ENCODE data around the gene LPIN1. TPM values are rescaled to one million over a fixed set of nuclear protein-coding genes. Genes with fewer than 3 reads are reported as not detected.

LPIN1 gene
- total and polyA plus RNA-seq, 4 donors: 4.4 to 54.0 (median 23.0) TPM

- Histone ChIP-seq H3K36me3 (ENCODE audit: control insufficient read depth in 1 of 2, insufficient read depth in 2 of 2, low read length in 1 of 2) (peaks cover 0 to 12% of the 10 kb centered on the region in 2 donors), H3K27me3 (ENCODE audit: control insufficient read depth in 1 of 2, insufficient read depth in 2 of 2, low read length in 1 of 2) (no peaks in the 10 kb centered on the region), H3K4me1 (ENCODE audit: control insufficient read depth in 1 of 2, insufficient read depth in 2 of 2, low read length in 2 of 2) (no peaks in the 10 kb centered on the region), H3K9me3 (ENCODE audit: control insufficient read depth, low read length) (no peaks in the 10 kb centered on the region), H3K4me3 (ENCODE audit: low read length in 2 of 2) (no peak overlapping the region), H3K27ac (ENCODE audit: low read depth in 1 of 2, low read length in 2 of 2) (no peak overlapping the region)
- no peak for ATAC-seq (ENCODE audit: low FRiP score)
- intact Hi-C loops (cut with DNase I): no loop called here
- no peak for DNase-seq
- WGBS, 2 donors: 91 to 92% methylated on average over 9 of the region's 9 CpGs
Observed at GRCh38 chr2:11787991-11788390, 41.6 kb downstream of the LPIN1 start.

DNA sequence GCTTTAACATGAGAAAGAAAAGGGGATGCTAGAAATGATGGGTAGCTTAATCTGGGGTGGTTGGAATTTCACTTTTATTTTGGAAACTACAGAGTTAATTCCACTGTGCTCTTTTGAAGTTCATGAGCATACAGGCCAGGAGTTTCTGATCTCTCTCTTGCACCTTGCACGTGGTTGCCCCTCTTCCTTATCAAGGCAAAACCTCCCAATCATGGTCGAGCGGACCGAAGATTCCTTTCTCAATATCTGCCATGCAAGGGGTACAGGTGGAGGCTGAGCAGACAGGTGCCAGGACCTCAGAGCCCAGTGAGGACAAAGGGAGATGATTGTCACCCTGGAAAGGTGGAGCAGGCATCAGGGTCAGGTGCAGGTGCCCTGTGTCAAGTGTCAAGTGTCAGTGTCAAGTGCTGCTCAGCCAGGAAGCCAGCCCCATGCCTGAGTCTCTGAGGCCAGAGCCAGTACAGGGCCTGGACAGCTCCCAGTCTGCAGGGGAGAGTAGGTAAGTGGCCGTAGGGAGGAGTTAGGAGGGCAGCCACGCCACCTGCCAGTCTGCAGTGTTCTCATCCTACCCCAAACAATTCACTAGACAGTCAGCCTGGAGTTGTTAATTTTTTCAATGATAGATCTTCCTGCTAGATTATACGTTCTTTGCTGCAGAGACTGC, 42.2 kb downstream of the LPIN1 start:
- Histone ChIP-seq H3K4me3 (ENCODE audit: low read length in 2 of 2) (no peak overlapping the region), H3K9me3 (ENCODE audit: control insufficient read depth, low read length) (no peaks in the 10 kb centered on the region), H3K36me3 (ENCODE audit: control insufficient read depth in 1 of 2, insufficient read depth in 2 of 2, low read length in 1 of 2) (peaks cover 3 to 14% of the 10 kb centered on the region in 2 donors), H3K27me3 (ENCODE audit: control insufficient read depth in 1 of 2, insufficient read depth in 2 of 2, low read length in 1 of 2) (no peaks in the 10 kb centered on the region), H3K27ac (ENCODE audit: low read depth in 1 of 2, low read length in 2 of 2) (no peak overlapping the region), H3K4me1 (ENCODE audit: control insufficient read depth in 1 of 2, insufficient read depth in 2 of 2, low read length in 2 of 2) (no peaks in the 10 kb centered on the region)
- DNase-seq (no peak), ATAC-seq (ENCODE audit: low FRiP score) (no peak)
- intact Hi-C loops (cut with DNase I): no loop called here
- WGBS, 2 donors: 89 to 94% methylated on average over 7 of the region's 7 CpGs

- Histone ChIP-seq H3K27me3 (ENCODE audit: control insufficient read depth in 1 of 2, insufficient read depth in 2 of 2, low read length in 1 of 2) (no peaks in the 10 kb centered on the region), H3K9me3 (ENCODE audit: control insufficient read depth, low read length) (no peaks in the 10 kb centered on the region), H3K4me3 (ENCODE audit: low read length in 2 of 2) (no peak overlapping the region), H3K4me1 (ENCODE audit: control insufficient read depth in 1 of 2, insufficient read depth in 2 of 2, low read length in 2 of 2) (no peaks in the 10 kb centered on the region), H3K27ac (ENCODE audit: low read depth in 1 of 2, low read length in 2 of 2) (no peak overlapping the region), H3K36me3 (ENCODE audit: control insufficient read depth in 1 of 2, insufficient read depth in 2 of 2, low read length in 1 of 2) (peaks cover 3 to 14% of the 10 kb centered on the region in 2 donors)
- ATAC-seq (ENCODE audit: low FRiP score) (no peak), DNase-seq (no peak)
- intact Hi-C loops (cut with DNase I): no loop called here
- 96% methylated on average over 13 of the region's 13 CpGs for WGBS, 2 donors
Observed at GRCh38 chr2:11789243-11789642, 42.8 kb downstream of the LPIN1 start.

DNA sequence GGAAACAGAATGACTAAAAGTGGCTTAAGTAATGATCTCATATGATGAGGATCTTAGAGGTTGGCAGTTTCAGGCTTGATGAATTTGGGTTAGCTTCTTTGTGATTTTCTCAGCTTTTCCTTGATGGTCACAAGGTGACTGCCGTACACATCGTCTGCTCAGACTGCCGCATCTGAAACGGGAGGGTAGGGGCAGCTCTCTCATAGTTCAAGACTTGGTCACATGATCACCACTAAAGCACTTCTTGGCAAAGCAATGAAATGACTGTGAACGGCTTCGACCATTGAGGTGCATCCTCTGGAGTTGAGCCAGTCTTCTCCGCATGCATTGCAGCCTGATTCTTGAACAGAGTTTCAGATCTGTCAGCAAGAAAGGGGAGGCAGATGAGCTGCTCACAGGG, 43.8 kb downstream of the LPIN1 start:
- DNase-seq: no peak
- H3K36me3 ChIP-seq (ENCODE audit: control insufficient read depth in 1 of 2, insufficient read depth in 2 of 2, low read length in 1 of 2): peaks cover 3 to 18% of the 10 kb centered on the region in 2 donors
- 81 to 90% methylated on average over 7 of the region's 7 CpGs for WGBS, 2 donors
- no peak for ATAC-seq (ENCODE audit: low FRiP score)
- no peaks in the 10 kb centered on the region for H3K4me1 ChIP-seq (ENCODE audit: control insufficient read depth in 1 of 2, insufficient read depth in 2 of 2, low read length in 2 of 2)
- H3K27ac ChIP-seq (ENCODE audit: low read depth in 1 of 2, low read length in 2 of 2): no peak overlapping the region
- H3K9me3 ChIP-seq (ENCODE audit: control insufficient read depth, low read length): no peaks in the 10 kb centered on the region
- intact Hi-C loops (cut with DNase I): no loop called here
- no peak overlapping the region for H3K4me3 ChIP-seq (ENCODE audit: low read length in 2 of 2)
- H3K27me3 ChIP-seq (ENCODE audit: control insufficient read depth in 1 of 2, insufficient read depth in 2 of 2, low read length in 1 of 2): no peaks in the 10 kb centered on the region

GRCh38 chr2:11795590-11795989, 49.2 kb downstream of the LPIN1 start:
- WGBS, 2 donors: 92 to 93% methylated on average over 2 of the region's 2 CpGs
- no peaks in the 10 kb centered on the region for H3K4me1 ChIP-seq (ENCODE audit: control insufficient read depth in 1 of 2, insufficient read depth in 2 of 2, low read length in 2 of 2)
- H3K36me3 ChIP-seq (ENCODE audit: control insufficient read depth in 1 of 2, insufficient read depth in 2 of 2, low read length in 1 of 2): peaks cover 8 to 20% of the 10 kb centered on the region in 2 donors
- H3K9me3 ChIP-seq (ENCODE audit: control insufficient read depth, low read length): no peaks in the 10 kb centered on the region
- DNase-seq (no peak), ATAC-seq (ENCODE audit: low FRiP score) (no peak)
- no peaks in the 10 kb centered on the region for H3K27me3 ChIP-seq (ENCODE audit: control insufficient read depth in 1 of 2, insufficient read depth in 2 of 2, low read length in 1 of 2)
- H3K27ac ChIP-seq (ENCODE audit: low read depth in 1 of 2, low read length in 2 of 2): no peak overlapping the region
- intact Hi-C loops (cut with DNase I): no loop called here
- H3K4me3 ChIP-seq (ENCODE audit: low read length in 2 of 2): no peak overlapping the region

DNA sequence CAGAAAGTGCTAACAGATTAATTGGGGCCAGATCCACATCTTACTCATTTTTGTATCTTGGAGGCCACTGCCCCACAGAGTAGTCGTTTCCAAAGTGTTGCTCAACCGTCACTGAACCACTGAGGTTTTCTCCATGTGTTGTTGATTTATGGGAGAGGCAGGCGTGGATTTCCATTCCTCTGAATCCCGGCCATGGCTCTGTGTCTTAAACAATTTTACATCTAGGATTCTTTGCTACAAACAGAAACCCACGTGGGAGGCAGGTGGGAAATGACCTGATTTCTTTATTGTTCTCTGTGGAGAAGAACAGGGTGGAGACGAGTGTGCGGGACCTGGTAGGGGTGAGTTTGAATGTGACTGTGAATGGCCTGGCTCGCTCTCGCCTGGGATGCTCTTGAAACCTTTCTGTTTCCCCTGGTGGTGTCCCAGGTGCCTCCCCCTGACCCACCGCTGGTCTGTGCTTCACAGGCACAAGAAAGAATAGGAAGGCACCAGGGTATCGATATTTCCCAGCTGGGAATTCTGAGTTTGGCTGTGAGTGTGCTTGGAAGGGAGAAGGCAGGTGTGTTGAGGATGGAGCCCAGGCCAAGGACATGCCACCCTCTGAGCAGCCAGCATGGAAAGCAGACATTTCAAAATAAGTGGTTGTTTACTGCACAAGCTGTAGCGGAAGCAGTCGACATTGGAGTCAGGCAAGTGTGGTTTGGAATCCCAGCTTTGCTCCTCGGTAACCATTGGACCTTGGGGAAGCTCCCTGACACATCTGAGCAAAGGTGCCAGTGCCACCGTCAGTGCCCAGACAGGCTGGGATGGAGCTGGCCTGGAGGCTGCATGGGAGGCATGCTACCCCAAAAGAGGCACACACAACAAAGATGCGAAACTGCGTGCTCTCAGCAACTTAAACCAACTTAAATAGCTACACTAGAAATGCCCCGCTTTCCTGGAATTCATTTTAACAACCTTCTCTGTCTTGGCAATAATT, 50.0 kb downstream of the LPIN1 start:
- 89 to 90% methylated on average over 18 of the region's 18 CpGs for WGBS, 2 donors
- Histone ChIP-seq H3K4me1 (ENCODE audit: control insufficient read depth in 1 of 2, insufficient read depth in 2 of 2, low read length in 2 of 2) (no peaks in the 10 kb centered on the region), H3K9me3 (ENCODE audit: control insufficient read depth, low read length) (no peaks in the 10 kb centered on the region), H3K4me3 (ENCODE audit: low read length in 2 of 2) (no peak overlapping the region), H3K27ac (ENCODE audit: low read depth in 1 of 2, low read length in 2 of 2) (no peak overlapping the region), H3K27me3 (ENCODE audit: control insufficient read depth in 1 of 2, insufficient read depth in 2 of 2, low read length in 1 of 2) (no peaks in the 10 kb centered on the region), H3K36me3 (ENCODE audit: control insufficient read depth in 1 of 2, insufficient read depth in 2 of 2, low read length in 1 of 2) (peaks cover 8 to 20% of the 10 kb centered on the region in 2 donors)
- ATAC-seq (ENCODE audit: low FRiP score) (peak; percentile 63), DNase-seq (no peak)
- intact Hi-C loops (cut with DNase I): no loop called here

DNA sequence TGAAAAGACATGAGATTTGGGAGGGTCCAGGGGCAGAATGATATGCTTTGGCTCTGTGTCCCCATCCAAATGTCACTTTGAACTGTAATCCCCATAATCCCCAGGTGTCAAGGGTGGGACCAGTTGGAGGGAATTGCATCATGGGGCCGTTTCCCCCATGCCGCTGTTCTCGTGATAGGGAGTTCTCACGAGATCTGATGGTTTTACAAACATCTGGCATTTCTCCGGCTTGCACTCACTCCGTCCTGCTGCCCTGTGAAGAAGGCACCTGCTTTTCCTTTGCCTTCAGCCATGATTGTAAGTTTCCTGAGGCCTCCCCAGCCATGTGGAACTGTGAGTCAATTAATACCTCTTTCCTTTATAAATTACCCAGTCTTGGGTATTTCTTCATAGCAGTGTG, 51.4 kb downstream of the LPIN1 start:
- no peaks in the 10 kb centered on the region for H3K9me3 ChIP-seq (ENCODE audit: control insufficient read depth, low read length)
- intact Hi-C loops (cut with DNase I): no loop called here
- no peak for DNase-seq
- no peak overlapping the region for H3K4me3 ChIP-seq (ENCODE audit: low read length in 2 of 2)
- ATAC-seq (ENCODE audit: low FRiP score): no peak
- 90 to 91% methylated on average over 6 of the region's 6 CpGs for WGBS, 2 donors
- peaks cover 8 to 19% of the 10 kb centered on the region in 2 donors for H3K36me3 ChIP-seq (ENCODE audit: control insufficient read depth in 1 of 2, insufficient read depth in 2 of 2, low read length in 1 of 2)
- no peaks in the 10 kb centered on the region for H3K4me1 ChIP-seq (ENCODE audit: control insufficient read depth in 1 of 2, insufficient read depth in 2 of 2, low read length in 2 of 2)
- no peaks in the 10 kb centered on the region for H3K27me3 ChIP-seq (ENCODE audit: control insufficient read depth in 1 of 2, insufficient read depth in 2 of 2, low read length in 1 of 2)
- H3K27ac ChIP-seq (ENCODE audit: low read depth in 1 of 2, low read length in 2 of 2): no peak overlapping the region

DNA sequence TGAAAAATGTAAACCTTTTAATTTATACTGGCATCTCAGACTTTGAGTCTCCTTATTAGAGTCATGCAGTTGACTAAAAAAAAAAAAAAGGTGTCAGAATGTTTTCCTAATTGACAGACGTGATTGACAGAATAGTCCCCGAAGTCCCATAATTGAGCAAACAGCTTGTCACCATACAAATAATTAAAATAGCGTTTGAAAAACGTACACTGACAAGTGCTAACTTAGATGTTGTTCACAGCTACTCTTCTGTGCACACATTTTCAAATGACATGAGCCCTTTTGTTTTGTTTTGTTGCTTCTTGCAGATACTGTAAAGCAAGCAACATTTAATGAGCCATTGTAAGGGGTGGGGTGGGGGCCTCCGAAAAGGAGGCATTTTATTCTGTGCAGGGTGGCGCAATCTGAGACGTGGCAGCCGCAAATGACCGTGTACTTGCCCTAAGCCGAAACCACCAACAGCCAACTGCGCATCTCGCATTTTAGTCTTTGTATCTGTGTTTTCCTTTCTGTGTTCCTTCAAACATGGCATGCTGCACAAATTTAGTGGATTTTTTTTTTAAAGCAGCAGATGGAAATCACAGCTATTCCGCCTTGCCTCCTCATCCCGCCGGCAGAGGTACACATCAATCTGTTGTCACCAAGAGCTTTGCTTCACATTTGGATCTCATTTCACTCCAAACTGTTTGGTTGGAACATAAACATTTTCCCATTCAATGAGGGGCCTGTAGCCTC, 52.4 kb downstream of the LPIN1 start:
- H3K27ac ChIP-seq (ENCODE audit: low read depth in 1 of 2, low read length in 2 of 2): no peak overlapping the region
- H3K4me1 ChIP-seq (ENCODE audit: control insufficient read depth in 1 of 2, insufficient read depth in 2 of 2, low read length in 2 of 2): no peaks in the 10 kb centered on the region
- peaks cover 5 to 20% of the 10 kb centered on the region in 2 donors for H3K36me3 ChIP-seq (ENCODE audit: control insufficient read depth in 1 of 2, insufficient read depth in 2 of 2, low read length in 1 of 2)
- ATAC-seq (ENCODE audit: low FRiP score) (no peak), DNase-seq (no peak)
- intact Hi-C loops (cut with DNase I): no loop called here
- no peaks in the 10 kb centered on the region for H3K27me3 ChIP-seq (ENCODE audit: control insufficient read depth in 1 of 2, insufficient read depth in 2 of 2, low read length in 1 of 2)
- H3K9me3 ChIP-seq (ENCODE audit: control insufficient read depth, low read length): no peaks in the 10 kb centered on the region
- no peak overlapping the region for H3K4me3 ChIP-seq (ENCODE audit: low read length in 2 of 2)
- 84 to 90% methylated on average over 15 of the region's 15 CpGs for whole genome bisulfite sequencing, 2 donors
